Testis (tissue), 3 donors: ENCODE measurements around the gene ATP5F1E. TPM values are rescaled to one million over a fixed set of nuclear protein-coding genes. Genes with fewer than 3 reads are reported as not detected.

Experiments used
- DNase-seq: peaks from one replicate; pipeline ENCODE4 v3.0.0-alpha.2; 2019
- H3K27ac ChIP-seq, 2 donors: fragments of 200-600 bp; sonication (generic); one replicate each; pipeline ENCODE4 v1.5.1; 2019
- H3K27me3 ChIP-seq: fragments of 200-600 bp; sonication (generic); one replicate; pipeline ENCODE4 v1.5.1; 2019
- H3K36me3 ChIP-seq: fragments of 200-600 bp; sonication (generic); one replicate; pipeline ENCODE4 v1.5.1; 2017; ENCODE audit warnings: low read depth; ENCODE audit errors: missing control alignments
- H3K4me1 ChIP-seq: fragments of 200-600 bp; sonication (generic); one replicate; pipeline ENCODE4 v1.5.1; 2019
- H3K4me3 ChIP-seq, 2 donors: fragments of 200-600 bp; sonication (generic); one replicate each; pipeline ENCODE4 v1.5.1; 2017 to 2019
- H3K9me3 ChIP-seq: fragments of 200-600 bp; sonication (generic); one replicate; pipeline ENCODE4 v1.5.1; 2017
- CTCF ChIP-seq, 3 experiments: fragments of 450-650 bp in 2 of 3; fragments of 200-600 bp in 1 of 3; sonication (generic) in 1 of 3; IDR thresholded peaks; one replicate each; pipeline ENCODE4 v1.5.1; 2016 to 2019; ENCODE audit warnings: antibody characterized with exemption in 3 of 3, mild to moderate bottlenecking in 2 of 3, moderate library complexity in 1 of 3
- POLR2A ChIP-seq: fragments of 450-650 bp; IDR thresholded peaks from one replicate; pipeline ENCODE4 v1.6.1; 2017; ENCODE audit warnings: antibody characterized with exemption, mild to moderate bottlenecking, moderate library complexity
- WGBS, 2 donors: methylation state at CpG; one replicate each; pipeline ENCODE4 v1.1.5; 2018; 5-methylcytosine and 5-hydroxymethylcytosine counted together
- intact Hi-C: fragments of 100-400 bp; cut with DNase I; formaldehyde crosslinking; loops from one replicate; pipeline ENCODE4 v1.15.1; 2023; ENCODE audit warnings: low total_unique reads
- polyA plus RNA-seq: library from polyadenylated mRNA; stranded (reverse); fragments of 350-450 nt; fragmentation: Illumina TruSeq; extraction: RNeasy Lipid Tissue Mini Kit (QIAGEN cat#74804); gene quantifications from one replicate; pipeline ENCODE4 v1.2.3, GENCODE V29; 2014; ENCODE audit warnings: low read depth, low replicate concordance; ENCODE audit not compliant: insufficient read depth
- total RNA-seq, 2 donors: library from RNA; depleted of rRNA; stranded (reverse); fragments of >200 nt; gene quantifications; one replicate each; pipeline ENCODE4 v1.2.3, GENCODE V29; 2016

The ATP5F1E gene
- total and polyA plus RNA-seq, 3 donors from 2014 or later, result 24.6 to 76.0 (median 25.5) TPM

GRCh38 chr20:58989196-58989595 lies 42.9 kb downstream of the ATP5F1E start:
- 89 to 90% methylated on average over 10 of the region's 10 CpGs for WGBS, 2 donors
- Histone ChIP-seq H3K4me3 (no peak overlapping the region), H3K4me1 (no peaks in the 10 kb centered on the region), H3K27ac (no peak overlapping the region), H3K27me3 (no peaks in the 10 kb centered on the region), H3K36me3 (no peaks in the 10 kb centered on the region), H3K9me3 (no peaks in the 10 kb centered on the region)
- no peak for DNase-seq
- TF ChIP-seq CTCF (IDR thresholded peaks at IDR 0.05), result no peak
- TF ChIP-seq POLR2A, result no peak
- intact Hi-C loops, result no loop called here

- Histone ChIP-seq H3K27me3 (no peaks in the 10 kb centered on the region), H3K27ac (no peak overlapping the region), H3K4me3 (no peak overlapping the region), H3K4me1 (no peaks in the 10 kb centered on the region), H3K36me3 (no peaks in the 10 kb centered on the region), H3K9me3 (no peaks in the 10 kb centered on the region)
- intact Hi-C loops, result no loop called here
- TF ChIP-seq POLR2A, result no peak
- TF ChIP-seq CTCF (IDR thresholded peaks at IDR 0.05), result no peak
- no peak for DNase-seq
- WGBS, 2 donors, result 80 to 87% methylated on average over 6 of the region's 6 CpGs
These were observed 43.6 kb downstream of the ATP5F1E start for GRCh38 chr20:58988565-58988882.

- no peaks in the 10 kb centered on the region for H3K27me3 ChIP-seq
- TF ChIP-seq POLR2A (no peak), CTCF (IDR thresholded peaks at IDR 0.05) (no peak)
- H3K36me3 ChIP-seq, result no peaks in the 10 kb centered on the region
- H3K9me3 ChIP-seq, result no peaks in the 10 kb centered on the region
- DNase-seq, result no peak
- 81 to 93% methylated on average over 9 of the region's 9 CpGs for WGBS, 2 donors
- H3K4me1 ChIP-seq, result no peaks in the 10 kb centered on the region
- intact Hi-C loops, result no loop called here
- H3K4me3 ChIP-seq, result no peak overlapping the region
- H3K27ac ChIP-seq, result no peak overlapping the region
These were observed 44.2 kb downstream of the ATP5F1E start for GRCh38 chr20:58987790-58988564.

- H3K9me3 ChIP-seq, result no peaks in the 10 kb centered on the region
- TF ChIP-seq POLR2A (no peak), CTCF (IDR thresholded peaks at IDR 0.05) (no peak)
- no peak overlapping the region for H3K27ac ChIP-seq
- H3K4me1 ChIP-seq, result peaks cover 8% of the 10 kb centered on the region
- peak; percentile 69 for DNase-seq
- intact Hi-C loops, result no loop called here
- 55 to 63% methylated on average over 8 of the region's 8 CpGs for WGBS, 2 donors
- no peak overlapping the region for H3K4me3 ChIP-seq
- no peaks in the 10 kb centered on the region for H3K36me3 ChIP-seq
- H3K27me3 ChIP-seq, result no peaks in the 10 kb centered on the region
These were observed 45.1 kb downstream of the ATP5F1E start for GRCh38 chr20:58986968-58987517.
